Measurements from ENCODE around the gene HBG2.
"Not testable (repeated sequence)": the region's sequence is repeated elsewhere in the genome, so short reads cannot be mapped to it uniquely, and the experiment has no call there.

The HBG2 gene

DNA sequence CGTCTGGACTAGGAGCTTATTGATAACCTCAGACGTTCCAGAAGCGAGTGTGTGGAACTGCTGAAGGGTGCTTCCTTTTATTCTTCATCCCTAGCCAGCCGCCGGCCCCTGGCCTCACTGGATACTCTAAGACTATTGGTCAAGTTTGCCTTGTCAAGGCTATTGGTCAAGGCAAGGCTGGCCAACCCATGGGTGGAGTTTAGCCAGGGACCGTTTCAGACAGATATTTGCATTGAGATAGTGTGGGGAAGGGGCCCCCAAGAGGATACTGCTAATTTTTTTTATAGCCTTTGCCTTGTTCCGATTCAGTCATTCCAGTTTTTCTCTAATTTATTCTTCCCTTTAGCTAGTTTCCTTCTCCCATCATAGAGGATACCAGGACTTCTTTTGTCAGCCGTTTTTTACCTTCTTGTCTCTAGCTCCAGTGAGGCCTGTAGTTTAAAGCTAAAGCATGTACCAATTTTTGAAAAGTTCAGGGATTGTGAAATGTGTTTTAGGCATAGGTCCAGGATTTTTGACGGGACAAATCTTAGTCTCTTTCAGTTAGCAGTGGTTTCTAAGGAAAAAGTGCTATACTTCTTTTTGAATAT is 4.7 kb downstream of the HBG2 start, which contains the start of gene HBG1:
HBG1 (minus strand) TSS at position 51 of the 590 bp plus-strand sequence. CDS start 53 bp downstream, outside the sequence.
- DNase-seq (ENCODE audit: low spot score): not testable (repeated sequence)

DNA sequence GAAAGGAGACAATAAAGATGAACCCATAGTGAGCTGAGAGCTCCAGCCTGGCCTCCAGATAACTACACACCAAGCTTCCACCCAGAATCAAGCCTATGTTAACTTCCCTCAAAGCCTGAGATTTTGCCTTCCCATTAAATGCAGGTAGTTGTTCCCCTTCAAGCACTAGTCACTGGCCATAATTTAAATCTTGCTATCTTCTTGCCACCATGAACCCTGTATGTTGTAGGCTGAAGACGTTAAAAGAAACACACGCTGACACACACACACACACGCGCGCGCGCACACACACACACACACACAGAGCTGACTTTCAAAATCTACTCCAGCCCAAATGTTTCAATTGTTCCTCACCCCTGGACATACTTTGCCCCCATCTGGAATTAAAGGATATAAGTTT is 6.1 kb downstream of the HBG2 start:
- DNase-seq (ENCODE audit: low spot score): not testable (repeated sequence)

DNA sequence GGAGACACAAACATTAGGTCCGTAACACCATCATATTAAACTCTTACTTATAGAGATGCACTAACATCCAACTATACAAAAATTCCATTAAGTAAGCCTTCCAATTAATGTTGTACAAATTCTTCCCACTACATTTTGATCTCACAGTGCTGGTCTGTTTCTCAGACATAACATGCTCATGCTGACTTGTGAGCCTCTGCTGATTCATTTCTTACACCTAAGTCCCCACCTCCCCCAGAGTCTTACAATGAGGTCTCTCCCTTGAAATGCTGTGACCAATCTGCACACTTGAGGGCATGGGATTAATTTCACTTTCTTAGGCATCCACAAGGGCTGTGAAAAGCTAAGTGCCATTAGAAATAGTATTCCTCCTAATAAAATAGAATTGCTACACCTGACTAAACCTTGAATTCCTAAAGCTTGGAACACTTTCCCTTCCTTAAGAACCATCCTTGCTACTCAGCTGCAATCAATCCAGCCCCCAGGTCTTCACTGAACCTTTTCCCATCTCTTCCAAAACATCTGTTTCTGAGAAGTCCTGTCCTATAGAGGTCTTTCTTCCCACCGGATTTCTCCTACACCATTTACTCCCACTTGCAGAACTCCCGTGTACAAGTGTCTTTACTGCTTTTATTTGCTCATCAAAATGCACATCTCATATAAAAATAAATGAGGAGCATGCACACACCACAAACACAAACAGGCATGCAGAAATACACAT is 6.9 kb downstream of the HBG2 start:
- DNase-seq (ENCODE audit: low spot score): no peak

DNA sequence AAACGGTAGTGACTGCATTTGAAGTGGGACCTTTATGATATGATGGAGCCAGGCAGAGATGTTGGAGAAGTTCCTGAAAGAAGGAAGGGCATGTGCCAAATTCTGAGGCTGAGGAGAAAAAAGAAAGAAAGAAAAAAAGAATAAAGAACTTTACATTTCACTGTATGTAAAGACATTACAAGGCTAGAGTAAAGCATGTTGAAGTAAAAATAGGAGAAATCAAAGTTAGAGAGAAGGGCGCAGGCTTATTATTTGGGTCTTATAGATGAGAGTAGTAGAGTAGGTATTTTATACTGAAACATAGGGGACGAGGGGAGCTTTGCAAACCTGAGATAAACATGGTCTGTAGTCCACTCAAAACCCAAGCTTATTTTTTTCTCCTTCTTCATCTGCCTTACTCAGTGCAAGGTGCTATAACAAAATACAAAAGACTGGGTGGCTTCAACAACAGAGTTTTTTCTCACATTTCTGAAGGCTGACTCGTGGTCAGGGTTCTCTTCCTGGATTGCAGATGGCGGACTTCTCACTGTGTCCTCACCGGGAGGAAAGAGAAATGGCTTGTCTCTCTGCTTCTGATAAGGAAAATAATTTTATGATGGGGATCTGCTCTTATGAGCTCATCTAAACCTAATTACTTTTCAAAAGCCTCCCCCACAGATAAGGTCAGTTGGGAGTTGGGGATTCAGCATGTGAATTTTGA is 7.7 kb downstream of the HBG2 start:
- no peak for DNase-seq (ENCODE audit: low spot score)

DNA sequence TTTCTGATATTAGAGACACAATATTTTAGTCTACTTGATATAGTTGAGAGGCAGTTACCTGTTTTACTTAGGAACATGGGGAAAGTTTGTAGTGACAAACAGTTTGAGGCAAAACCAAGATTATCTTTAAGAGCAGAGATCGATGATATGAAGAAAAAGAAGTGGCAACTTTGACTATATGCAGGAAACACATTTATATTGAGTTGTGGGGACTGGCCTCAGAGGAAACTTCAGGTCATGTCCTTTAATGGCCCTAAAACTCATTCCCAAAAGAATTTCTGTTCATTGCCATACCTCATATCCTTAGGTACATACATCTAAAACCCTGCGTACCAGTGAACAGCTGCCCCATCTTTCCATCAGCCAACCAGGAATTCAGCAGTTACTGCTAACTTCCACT is 9.4 kb downstream of the HBG2 start:
- no peak for DNase-seq (ENCODE audit: low spot score)

DNA sequence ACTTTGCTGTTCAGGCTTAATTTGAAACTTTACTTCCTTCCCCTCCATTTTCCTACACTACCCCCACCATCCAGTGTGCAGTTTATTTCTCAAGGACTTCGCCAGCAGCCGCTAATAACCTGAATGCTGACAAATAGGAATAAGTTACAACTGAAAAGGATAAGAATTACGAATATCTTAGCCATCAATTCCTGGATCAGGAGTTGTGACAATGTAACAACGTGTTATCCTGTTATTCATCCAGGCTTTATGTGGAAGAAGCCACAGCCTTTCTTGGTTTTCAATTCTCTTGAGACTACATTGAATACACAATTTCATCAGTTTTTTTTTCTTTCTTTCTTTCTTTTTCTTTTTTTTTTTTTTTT is 10.8 kb downstream of the HBG2 start:
- no peak for DNase-seq (ENCODE audit: low spot score)

DNA sequence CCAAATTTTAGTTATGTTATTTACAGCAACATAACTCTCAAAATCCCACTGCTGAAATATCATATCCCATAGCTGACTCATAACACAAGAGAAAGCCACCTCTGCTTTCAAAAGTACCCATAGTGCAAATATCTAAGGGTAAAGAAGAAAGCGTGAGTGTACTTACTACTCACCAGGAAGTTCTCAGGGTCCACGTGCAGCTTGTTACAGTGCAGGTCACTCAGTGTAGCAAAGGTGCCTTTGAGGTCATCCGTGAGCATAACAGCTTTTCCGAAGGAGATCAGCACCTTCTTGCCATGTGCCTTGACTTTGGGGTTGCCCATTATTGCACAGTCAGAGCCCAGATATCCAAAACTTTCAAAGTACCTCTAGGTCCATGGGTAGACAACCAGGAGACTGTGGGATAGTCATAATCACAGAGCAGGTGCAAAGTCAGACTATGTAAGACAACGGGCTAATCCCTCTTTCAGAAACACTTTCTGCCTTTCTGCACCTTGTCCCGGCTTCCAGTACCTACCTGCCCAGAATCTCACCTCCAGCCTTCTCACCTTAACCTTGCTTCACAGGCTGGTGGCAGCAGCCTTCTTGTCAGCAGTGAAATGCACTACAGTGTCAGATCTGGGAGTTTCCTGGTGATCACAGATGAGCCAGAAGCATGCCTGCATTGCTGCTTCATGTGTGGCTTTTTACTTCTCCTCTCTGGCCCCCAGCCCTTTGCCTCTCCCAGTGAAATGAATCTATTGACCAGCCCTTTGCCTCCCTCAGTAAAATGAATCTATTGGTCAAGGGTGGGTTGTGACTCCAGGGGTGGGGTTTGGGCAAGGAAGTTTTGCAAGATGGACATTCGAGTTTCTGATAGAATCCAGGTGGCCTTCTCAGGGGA is 11.4 kb downstream of the HBG2 start:
- no peak for DNase-seq (ENCODE audit: low spot score)

DNA sequence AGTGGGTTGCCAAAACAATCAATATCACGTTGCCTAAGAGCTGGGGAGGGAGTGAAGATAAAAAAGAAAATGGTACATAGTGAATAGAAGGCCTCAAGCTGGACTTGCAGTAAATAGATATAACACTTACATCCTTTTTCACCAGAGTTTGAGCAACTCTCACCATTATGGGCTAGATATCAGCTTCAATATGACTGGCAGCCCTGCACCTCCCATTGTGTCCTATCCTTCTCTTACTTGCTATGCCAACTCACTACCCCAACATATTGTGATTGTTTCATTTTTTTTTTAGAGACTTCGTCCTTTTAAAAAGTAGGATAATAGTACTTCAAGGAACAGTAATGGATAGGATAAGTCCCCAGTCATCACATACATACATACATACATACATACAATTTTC is 12.4 kb downstream of the HBG2 start:
- DNase-seq (ENCODE audit: low spot score): no peak

DNA sequence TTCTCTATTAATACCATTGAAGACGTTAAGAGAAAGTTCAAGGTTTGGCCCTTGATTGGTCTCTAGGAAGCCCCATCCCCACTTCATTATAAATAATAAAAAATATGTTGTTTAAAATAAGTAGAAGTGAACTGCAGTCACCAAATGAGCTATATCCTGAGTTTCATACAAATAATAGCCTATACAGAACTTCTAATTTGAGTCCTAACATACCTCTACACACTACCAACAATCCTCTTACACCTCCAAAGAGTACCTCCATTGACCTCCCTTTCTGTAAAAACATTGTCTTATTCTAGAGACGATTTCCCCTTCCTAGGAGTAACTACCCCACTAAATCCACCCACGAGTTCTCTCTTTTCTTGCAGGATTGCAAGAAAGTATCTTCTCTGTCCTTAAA is 13.1 kb downstream of the HBG2 start:
- no peak for DNase-seq (ENCODE audit: low spot score)

DNA sequence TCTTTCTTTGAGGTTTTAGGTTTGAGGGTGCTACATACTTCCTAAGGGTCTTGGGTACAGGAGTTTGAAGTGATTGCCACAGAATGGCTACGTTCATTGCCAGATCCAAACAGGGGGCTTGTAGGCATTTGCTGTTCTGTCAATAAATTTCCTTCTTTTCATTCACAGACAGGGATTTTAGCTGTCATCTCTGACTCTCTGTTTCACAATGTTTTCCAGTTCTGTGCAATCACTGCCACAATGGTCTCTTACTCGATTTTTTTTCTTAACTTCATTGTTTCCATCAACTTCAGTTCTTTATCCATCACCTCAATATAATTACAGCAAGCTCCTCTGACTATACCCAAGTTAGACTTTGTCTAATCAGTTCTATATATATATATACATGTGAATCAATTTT is 14.1 kb downstream of the HBG2 start:
- no peak for DNase-seq (ENCODE audit: low spot score)

DNA sequence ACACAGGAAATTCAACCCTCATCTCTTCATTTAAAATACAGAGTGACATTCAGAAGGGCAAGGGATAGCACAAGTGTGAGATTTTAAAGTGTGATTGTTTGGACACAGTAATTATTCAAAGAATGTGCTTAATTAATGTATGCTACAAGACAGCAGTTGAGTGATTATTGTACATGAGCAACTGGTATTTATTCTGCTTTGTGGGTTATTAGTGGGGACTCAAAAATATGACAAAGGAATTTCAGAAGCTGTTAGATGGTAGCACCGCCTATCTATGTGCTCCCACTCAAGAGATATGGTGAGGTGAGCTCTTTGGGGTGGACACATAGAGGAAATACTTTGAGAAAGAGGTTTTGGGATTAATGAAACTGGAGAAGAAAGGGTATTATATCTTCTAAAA is 14.5 kb downstream of the HBG2 start:
- DNase-seq (ENCODE audit: low spot score): no peak

DNA sequence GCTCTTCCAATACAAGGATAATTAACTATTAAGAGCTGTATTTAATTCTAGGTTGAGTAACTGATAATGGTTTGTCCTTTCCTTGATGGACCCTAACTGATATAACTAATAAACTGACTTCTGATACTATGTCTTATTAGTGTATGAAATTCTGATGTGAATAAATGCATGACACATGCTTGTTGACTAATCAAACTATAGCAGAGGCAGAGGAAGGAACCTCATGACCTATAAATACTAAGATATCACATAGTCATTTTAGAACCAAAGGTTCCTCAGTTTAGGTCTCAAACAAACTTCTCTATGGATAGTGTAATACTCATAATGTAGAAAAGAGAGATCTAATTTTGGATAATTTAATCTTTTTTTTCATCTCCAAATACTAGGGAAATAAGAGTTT is 15.5 kb downstream of the HBG2 start:
- DNase-seq (ENCODE audit: low spot score): no peak

DNA sequence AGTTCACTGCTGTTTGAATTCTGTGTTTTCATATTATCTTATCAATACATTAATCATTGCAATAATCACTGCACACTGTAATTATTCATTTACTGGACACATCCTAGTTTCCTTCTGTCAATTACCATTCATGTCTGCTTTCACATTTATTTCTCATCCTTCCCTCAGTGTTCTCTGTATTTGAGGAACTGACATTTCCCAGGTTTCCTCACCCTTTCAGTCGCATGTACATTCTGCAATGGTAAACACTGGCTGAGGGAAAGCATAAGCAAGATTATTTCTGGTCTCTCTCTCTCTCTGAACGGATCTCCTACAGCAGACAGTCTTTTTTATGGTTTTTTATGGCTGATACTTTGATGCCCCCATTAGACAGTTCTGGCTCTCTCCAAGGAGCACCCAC is 16.1 kb downstream of the HBG2 start:
- DNase-seq (ENCODE audit: low spot score): no peak

DNA sequence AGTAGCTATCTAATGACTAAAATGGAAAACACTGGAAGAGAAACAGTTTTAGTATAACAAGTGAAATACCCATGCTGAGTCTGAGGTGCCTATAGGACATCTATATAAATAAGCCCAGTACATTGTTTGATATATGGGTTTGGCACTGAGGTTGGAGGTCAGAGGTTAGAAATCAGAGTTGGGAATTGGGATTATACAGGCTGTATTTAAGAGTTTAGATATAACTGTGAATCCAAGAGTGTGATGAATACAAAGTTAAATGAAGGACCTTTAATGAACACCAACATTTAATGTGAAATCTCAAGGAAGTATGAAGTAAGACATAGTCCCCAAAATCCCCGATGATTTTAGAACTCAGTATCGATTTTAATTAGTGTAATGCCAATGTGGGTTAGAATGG is 17.2 kb downstream of the HBG2 start:
- no peak for DNase-seq (ENCODE audit: low spot score)

DNA sequence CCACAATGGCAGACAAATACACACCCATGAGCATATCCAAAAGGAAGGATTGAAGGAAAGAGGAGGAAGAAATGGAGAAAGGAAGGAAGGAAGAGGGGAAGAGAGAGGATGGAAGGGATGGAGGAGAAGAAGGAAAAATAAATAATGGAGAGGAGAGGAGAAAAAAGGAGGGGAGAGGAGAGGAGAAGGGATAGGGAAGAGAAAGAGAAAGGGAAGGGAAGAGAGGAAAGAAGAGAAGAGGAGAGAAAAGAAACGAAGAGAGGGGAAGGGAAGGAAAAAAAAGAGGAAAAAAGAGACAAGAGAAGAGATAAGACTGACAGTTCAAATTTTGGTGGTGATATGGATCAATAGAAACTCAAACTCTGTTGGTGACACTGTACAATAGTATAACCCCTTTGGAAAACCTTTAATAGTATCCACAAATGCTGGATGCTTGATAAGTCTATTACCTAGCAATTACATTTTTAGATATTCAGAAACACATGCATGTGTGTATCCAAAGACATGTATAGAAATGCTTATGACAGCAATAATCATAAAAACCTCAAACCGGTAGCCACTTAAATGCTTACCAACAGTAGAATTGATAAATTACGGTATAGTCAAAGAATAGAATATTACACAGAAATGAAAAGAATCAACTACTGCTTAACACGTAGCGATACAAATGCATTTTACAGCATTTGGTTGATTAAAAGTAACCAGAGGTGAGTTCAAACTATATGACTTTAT is 19.1 kb downstream of the HBG2 start:
- no peak for DNase-seq (ENCODE audit: low spot score)

DNA sequence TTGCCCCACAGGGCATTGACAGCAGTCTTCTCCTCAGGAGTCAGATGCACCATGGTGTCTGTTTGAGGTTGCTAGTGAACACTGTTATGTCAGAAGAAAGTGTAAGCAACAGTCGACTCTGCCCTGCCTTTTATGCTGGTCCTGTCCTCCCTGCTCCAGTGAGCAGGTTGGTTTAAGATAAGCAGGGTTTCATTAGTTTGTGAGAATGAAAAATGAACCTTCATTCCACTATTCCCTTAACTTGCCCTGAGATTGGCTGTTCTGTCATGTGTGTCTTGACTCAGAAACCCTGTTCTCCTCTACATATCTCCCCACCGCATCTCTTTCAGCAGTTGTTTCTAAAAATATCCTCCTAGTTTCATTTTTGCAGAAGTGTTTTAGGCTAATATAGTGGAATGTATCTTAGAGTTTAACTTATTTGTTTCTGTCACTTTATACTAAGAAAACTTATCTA is 20.2 kb downstream of the HBG2 start, which contains the start of gene HBD:
HBD (minus strand) TSS at position 103 of the 454 bp plus-strand sequence; CDS start at position 53, 50 bp downstream.
- peak; percentile 6 for DNase-seq (ENCODE audit: low spot score)

DNA sequence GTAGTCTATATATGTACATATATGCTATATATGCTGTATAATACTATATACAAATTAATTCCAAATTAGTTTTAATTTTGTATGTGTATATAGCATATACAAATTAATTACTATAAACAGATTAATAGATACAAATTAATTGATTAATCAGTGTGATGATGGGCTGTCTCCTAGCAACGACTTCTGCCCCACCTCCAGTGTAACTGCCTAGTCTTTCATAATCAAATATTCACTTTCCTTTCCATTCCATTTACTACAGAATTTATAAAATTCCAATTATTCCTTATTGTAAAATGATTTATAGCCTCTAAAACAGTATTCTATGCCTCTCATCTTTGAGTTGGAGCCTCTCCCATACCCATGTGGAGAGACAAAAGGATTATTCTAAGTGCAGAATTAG is 21.3 kb downstream of the HBG2 start:
- DNase-seq (ENCODE audit: low spot score): no peak

DNA sequence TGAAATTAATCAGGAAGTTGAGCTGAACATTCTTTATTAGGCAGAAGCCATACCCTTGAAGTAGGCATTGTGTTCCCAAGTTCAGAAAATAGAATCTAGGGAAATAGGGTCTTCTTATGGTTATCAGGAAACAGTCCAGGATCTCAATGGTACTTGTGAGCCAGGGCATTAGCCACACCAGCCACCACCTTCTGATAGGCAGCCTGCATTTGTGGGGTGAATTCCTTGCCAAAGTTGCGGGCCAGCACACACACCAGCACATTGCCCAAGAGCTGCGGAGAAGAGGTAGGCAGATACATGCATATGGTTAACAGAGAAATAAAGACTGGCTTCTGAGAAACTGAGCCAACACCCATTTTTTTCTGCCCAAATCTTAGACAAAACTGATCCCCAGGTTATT is 21.8 kb downstream of the HBG2 start:
- no peak for DNase-seq (ENCODE audit: low spot score)

DNA sequence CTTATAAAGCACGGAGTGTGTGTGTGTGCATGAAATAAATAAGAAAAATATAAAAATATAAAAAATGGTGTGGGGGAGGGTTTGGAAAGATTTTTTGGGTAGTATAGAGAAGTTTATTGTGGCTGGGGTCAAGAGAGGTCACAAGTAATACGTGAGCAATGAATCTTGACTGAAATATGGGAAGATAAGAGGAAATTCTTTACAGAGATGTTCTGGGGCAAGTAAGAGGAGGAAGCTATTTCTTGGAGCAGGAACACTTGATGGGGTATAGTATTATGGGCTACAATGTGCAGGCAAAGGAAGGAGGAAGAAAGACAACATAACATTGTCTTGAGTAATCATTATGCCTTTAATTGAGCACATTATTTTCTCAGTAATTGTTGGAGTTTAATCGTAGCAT is 22.4 kb downstream of the HBG2 start:
- no peak for DNase-seq (ENCODE audit: low spot score)

DNA sequence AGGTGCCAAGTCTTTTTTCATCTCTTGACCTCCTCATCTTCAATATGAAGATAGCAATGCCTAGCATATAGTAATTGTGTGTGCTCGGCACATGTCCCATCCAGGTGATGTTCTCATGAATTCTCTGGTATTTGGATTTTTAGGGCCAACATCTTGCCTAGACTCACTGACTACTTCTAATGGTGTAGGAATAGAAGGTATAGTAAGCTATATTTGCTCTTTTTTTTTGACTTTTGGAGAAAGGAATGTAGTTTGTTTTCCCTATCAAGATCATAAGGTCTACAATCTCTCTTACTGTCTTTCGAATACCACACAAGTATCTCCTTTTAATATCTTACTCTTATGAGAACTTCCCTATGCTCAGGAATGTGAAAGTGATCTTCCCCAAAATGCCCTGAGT is 23.5 kb downstream of the HBG2 start:
- DNase-seq (ENCODE audit: low spot score): no peak

DNA sequence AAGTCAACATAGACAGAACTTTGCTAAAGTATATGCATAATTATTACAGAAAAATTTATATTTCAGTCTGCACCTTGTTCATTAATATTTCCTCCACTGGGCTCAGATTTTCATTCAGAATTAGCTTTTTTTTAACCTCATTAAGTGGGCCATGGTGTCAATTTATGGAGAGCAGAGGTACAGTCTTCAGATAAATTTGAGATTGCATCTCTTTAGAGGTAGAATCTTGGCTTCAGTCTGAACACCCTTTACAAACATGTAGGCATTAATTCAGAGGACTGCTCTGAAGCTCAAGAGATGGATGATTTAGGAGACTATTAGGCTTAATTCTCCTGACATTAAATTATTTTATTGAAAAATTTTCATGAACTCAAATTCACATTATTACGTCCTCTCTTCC is 24.3 kb downstream of the HBG2 start:
- no peak for DNase-seq (ENCODE audit: low spot score)

DNA sequence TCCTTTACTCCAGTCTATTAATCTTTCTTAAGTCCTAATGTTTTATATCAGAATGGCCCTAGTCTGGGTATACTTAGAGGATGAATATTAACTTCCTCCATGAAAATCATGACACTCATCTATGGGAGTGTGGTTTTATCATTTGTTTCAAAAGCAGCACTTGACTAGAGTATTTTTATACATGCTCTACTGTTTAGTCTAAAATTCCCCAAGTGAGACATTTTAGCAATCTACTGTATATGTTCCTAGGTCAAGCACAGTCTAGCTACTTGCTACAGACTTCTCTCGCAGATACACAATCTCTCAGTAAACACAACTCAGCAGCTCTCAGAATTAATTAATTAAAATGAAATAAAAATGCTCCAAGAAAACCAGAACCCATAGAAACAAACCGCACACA is 24.8 kb downstream of the HBG2 start:
- no peak for DNase-seq (ENCODE audit: low spot score)

Measured in activated CD4-positive, alpha-beta T cell treated with anti-CD3 and anti-CD28 coated beads, Interleukin-2, Interleukin-4, amounts not matched to agents 100 ng/mL and 50 ng/mL, durations not matched to agents 16 hours and 8 hours (primary cell).